Chondrocyte (in vitro differentiated cells): ENCODE data around the gene HYAL3. TPM values are rescaled to one million over a fixed set of nuclear protein-coding genes. Genes with fewer than 3 reads are reported as not detected.

ENCODE experiments used
- DNase-seq: peaks from one replicate; pipeline ENCODE4 v3.0.0; 2021; ENCODE audit warnings: mixed read lengths, low spot score
- H3K27ac Mint-ChIP-seq: one replicate; pipeline ENCODE4 v1.8.0; 2021; ENCODE audit warnings: mild to moderate bottlenecking, moderate library complexity, mixed read lengths; ENCODE audit not compliant: unreplicated experiment
- H3K27me3 Mint-ChIP-seq: 2 replicates; pipeline ENCODE4 v1.8.0; 2021; ENCODE audit warnings: low read depth, mixed read lengths
- H3K36me3 Mint-ChIP-seq: 2 replicates; pipeline ENCODE4 v1.8.0; 2021; ENCODE audit warnings: low read depth, mixed read lengths
- H3K4me1 Mint-ChIP-seq: 2 replicates; pipeline ENCODE4 v1.8.0; 2021; ENCODE audit warnings: low read depth, mild to moderate bottlenecking, mixed read lengths
- H3K4me3 Mint-ChIP-seq: one replicate; pipeline ENCODE4 v1.8.0; 2021; ENCODE audit warnings: mild to moderate bottlenecking, moderate library complexity, mixed read lengths; ENCODE audit not compliant: unreplicated experiment
- H3K9me3 Mint-ChIP-seq: 2 replicates; pipeline ENCODE4 v1.8.0; 2021; ENCODE audit warnings: low read depth, mixed read lengths
- total RNA-seq: library from RNA; stranded (reverse); gene quantifications from 3 replicates; pipeline ENCODE4 v1.2.1, GENCODE V29; 2021
- TF ChIP-seq, protein P1 (sequence below): fragments of 200-600 bp; sonication (generic); IDR thresholded peaks from 2 replicates; pipeline ENCODE4 v1.5.0; 2021; ENCODE audit warnings: antibody characterized with exemption, mild to moderate bottlenecking, moderate library complexity

HYAL3 gene
- total RNA-seq, 1 donor from 2014 or later, result 5.4 TPM

DNA sequence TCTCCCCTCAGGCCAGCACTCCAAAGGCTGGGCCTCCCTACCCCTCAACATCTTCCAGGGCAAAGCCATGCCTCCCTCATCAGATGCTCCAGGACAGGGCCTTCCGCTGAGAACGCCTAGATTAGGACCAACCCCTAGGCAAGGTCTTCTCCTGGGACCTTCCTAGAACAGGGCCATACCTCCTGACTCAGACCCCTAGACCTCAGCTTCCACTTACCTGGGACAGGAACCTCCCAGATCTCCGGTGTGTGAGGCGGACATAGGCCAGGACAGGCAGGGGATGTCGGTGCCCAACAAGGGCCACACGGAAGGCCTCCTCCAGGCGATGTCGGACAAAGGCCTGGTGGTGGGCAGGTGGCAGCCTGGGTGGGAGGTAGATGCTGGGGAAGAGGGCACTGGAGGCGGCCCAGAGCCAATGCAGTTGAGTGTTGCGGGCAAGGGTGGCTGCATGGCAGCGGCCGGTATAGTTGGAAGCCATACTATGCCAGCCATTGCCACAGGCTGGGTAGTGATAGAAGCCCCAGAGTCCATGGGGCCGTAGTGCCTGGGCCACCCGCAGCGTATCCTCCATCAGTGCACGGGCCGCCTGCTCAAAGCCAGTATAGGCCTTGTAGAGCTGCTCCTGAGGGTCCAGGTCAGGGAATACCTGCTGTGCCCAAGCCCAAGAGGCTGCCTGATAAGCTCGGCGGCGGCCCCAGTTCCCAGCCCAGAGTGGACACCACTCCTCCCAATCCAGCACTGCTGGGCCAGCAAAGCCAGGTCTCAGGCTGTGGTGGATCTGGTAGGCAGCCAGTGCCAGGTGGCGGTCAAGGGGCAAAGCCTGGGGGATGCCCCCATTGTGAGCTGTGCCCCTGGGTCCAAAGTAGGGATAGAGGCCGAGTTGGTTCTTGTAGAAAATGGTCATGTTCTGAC, 4.5 kb downstream of the HYAL3 start:
- Mint-ChIP-seq H3K9me3 (no peaks in the 10 kb centered on the region), H3K4me1 (peaks cover 27% of the 10 kb centered on the region), H3K27ac (no peak overlapping the region), H3K27me3 (no peaks in the 10 kb centered on the region), H3K4me3 (no peak overlapping the region), H3K36me3 (no peaks in the 10 kb centered on the region)
- TF ChIP-seq, protein P1, sequence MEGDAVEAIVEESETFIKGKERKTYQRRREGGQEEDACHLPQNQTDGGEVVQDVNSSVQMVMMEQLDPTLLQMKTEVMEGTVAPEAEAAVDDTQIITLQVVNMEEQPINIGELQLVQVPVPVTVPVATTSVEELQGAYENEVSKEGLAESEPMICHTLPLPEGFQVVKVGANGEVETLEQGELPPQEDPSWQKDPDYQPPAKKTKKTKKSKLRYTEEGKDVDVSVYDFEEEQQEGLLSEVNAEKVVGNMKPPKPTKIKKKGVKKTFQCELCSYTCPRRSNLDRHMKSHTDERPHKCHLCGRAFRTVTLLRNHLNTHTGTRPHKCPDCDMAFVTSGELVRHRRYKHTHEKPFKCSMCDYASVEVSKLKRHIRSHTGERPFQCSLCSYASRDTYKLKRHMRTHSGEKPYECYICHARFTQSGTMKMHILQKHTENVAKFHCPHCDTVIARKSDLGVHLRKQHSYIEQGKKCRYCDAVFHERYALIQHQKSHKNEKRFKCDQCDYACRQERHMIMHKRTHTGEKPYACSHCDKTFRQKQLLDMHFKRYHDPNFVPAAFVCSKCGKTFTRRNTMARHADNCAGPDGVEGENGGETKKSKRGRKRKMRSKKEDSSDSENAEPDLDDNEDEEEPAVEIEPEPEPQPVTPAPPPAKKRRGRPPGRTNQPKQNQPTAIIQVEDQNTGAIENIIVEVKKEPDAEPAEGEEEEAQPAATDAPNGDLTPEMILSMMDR, result no peak
- no peak for DNase-seq

DNA sequence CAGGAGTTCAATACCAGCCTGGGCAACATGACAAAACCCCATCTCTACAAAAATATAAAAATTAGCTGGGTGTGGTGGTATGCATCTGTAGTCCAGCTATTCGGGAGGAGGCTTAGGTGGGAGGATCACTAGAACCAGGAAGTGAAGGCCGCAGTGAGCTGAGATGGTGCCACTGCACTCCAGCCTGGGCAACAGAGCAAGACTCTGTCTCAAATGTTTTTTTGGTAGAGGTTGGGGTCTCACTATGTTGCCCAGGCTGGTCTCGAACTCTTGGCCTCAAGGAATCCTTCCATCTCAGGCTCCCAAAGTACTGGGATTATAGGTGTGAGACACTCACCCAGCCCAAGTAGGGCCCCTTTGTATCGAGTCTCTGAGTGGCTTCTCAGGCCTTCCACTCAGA, 5.1 kb downstream of the HYAL3 start:
- Mint-ChIP-seq H3K27me3 (no peaks in the 10 kb centered on the region), H3K27ac (no peak overlapping the region), H3K9me3 (no peaks in the 10 kb centered on the region), H3K4me3 (no peak overlapping the region), H3K4me1 (peaks cover 24% of the 10 kb centered on the region), H3K36me3 (no peaks in the 10 kb centered on the region)
- DNase-seq, result no peak
- TF ChIP-seq, protein P1, result no peak

DNA sequence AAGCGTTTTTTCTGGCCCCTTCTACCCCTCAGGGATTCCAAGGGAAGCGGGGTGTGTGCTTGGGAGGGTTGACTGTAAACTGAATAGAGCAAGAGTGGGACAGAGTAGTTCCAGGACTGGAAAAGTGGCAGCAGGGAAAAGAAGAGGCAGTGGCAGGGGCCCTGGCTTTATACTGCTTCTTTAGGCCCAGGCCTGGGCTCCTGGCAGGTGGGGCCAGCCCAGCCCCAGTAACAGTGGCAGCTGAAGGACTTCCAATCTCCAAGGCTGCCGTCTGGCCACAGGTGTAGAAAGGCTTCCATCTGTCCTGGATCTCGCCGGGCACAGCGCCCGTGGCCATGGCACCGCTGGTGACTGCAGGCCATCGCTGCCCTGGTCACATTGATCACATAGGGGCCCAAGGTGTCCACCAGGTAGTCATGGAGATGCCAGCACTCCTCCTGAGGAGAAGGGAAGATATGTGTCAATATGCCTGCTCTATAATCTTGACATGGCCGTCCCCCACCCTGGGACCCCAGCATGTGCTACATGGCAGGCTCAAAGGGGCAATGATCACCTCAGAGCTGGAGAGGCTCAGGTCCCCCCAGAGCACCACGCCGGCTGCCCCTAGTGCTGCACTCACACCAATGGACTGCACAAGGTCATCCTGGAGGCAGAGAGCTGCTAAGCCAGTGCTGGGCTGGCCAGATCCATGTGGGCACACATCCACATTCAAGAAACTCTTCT, 6.0 kb downstream of the HYAL3 start:
- H3K4me1 Mint-ChIP-seq, result peaks cover 19% of the 10 kb centered on the region
- no peaks in the 10 kb centered on the region for H3K9me3 Mint-ChIP-seq
- no peak for DNase-seq
- TF ChIP-seq, protein P1, result no peak
- H3K36me3 Mint-ChIP-seq, result peaks cover 3% of the 10 kb centered on the region
- peak overlapping the region; percentile 75 for H3K4me3 Mint-ChIP-seq
- peak overlapping the region; percentile 98 for H3K27ac Mint-ChIP-seq
- H3K27me3 Mint-ChIP-seq, result no peaks in the 10 kb centered on the region

DNA sequence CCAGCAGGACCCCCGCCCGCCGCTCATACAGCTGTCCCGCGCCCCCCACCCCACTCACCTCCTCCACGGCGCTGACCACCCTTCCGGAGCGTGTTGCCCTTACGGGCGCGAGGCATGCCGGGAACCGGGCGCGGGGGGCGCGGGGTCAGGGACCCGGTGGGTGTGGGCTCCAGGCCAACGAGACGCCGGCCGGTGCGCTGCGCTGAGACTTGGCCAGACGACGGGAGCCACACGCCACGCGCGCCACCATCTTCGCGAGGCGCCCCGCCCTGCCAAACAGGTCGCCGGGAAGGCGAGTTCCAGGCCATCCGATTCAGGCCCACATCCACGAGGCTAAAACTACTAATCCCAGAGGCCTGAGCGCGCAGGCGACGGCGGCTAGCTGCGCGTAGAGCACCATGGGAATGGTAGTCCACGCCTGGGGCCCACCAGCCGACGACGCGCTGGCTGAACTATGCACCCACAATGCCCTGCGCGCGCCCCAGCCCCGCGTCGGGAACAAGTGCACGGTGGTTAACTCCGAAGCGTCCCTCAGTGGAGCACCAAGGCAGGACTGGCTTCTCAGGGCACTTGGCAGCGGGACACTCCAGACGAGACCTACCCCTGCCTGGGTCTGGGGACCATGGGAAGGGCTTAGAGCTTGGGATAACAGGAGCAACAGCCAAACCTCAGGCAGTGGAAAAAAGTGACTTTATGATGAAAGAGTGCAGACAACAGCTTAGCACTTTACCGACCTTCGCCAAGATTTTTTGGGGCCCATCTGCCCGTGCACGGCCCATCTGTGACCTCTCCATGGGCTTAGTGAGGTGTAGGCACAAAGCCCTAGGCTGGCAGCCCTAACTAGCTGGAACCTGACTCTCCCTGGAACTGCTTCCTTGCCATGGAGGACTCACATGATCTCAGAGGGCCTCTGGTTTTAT, 6.8 kb downstream of the HYAL3 start, which contains the start of gene IFRD2:
Gene IFRD2, minus strand, starts transcription at position 271 of the 920 bp plus-strand sequence. Its CDS starts 155 bp downstream, at position 116.
- Mint-ChIP-seq H3K4me3 (peak within 1 kb of the TSS; percentile 75), H3K27ac (peak within 1 kb of the TSS; percentile 98), H3K27me3 (no peaks in the 10 kb centered on the region), H3K9me3 (no peaks in the 10 kb centered on the region), H3K4me1 (peaks cover 16% of the 10 kb centered on the region), H3K36me3 (peaks cover 5% of the 10 kb centered on the region)
- peak; percentile 99 for DNase-seq
- TF ChIP-seq, protein P1, result peak; percentile 7
